HAP-1 (cell line): ENCODE results near the gene SLC13A3.

Experiments used
- DNase-seq, 2 experiments: peaks; one replicate each; pipeline ENCODE4 v3.0.0-alpha.2; 2016 to 2020; ENCODE audit warnings: low spot score in 2 of 2
- H3K27me3 ChIP-seq: fragments of 250-450 bp; sonication (Bioruptor Pico); 2 replicates; pipeline ENCODE4 v1.5.1; 2020; ENCODE audit warnings: low read depth, mild to moderate bottlenecking, moderate library complexity
- H3K36me3 ChIP-seq: fragments of 250-450 bp; sonication (Bioruptor Pico); replicated peaks from 2 replicates; pipeline ENCODE4 v1.5.1; 2020; ENCODE audit warnings: mild to moderate bottlenecking
- H3K4me1 ChIP-seq: fragments of 250-450 bp; sonication (Bioruptor Pico); 2 replicates; pipeline ENCODE4 v1.5.1; 2020; ENCODE audit warnings: mild to moderate bottlenecking
- H3K4me3 ChIP-seq: fragments of 250-450 bp; sonication (Bioruptor Pico); 2 replicates; pipeline ENCODE4 v1.5.1; 2020; ENCODE audit warnings: mild to moderate bottlenecking, moderate library complexity
- H3K9me3 ChIP-seq: fragments of 250-450 bp; sonication (Bioruptor Pico); 2 replicates; pipeline ENCODE4 v1.5.1; 2020; ENCODE audit warnings: mild to moderate bottlenecking, moderate library complexity
- in situ Hi-C: fragments of 300-500 bp; cut with MboI; formaldehyde crosslinking; loops from 3 replicates; pipeline ENCODE4 v1.14.3; 2020; ENCODE audit warnings: low sequenced_read_pairs, inconsistent platforms, mixed read lengths

The SLC13A3 gene

GRCh38 chr20:46673394-46674252, 22.4 kb upstream of the SLC13A3 start:
- DNase-seq: no peak
- in situ Hi-C loops: no loop called here
- Histone ChIP-seq H3K27me3 (no peaks in the 10 kb centered on the region), H3K4me3 (no peak overlapping the region), H3K36me3 (no peaks in the 10 kb centered on the region), H3K4me1 (no peaks in the 10 kb centered on the region), H3K9me3 (no peaks in the 10 kb centered on the region)

- in situ Hi-C loops: no loop called here
- Histone ChIP-seq H3K36me3 (no peaks in the 10 kb centered on the region), H3K9me3 (no peaks in the 10 kb centered on the region), H3K4me3 (no peak overlapping the region), H3K27me3 (no peaks in the 10 kb centered on the region), H3K4me1 (no peaks in the 10 kb centered on the region)
- DNase-seq: no peak
Observed at GRCh38 chr20:46672543-46673148, 21.4 kb upstream of the SLC13A3 start.

GRCh38 chr20:46671866-46672542, 20.7 kb upstream of the SLC13A3 start:
- no peaks in the 10 kb centered on the region for H3K36me3 ChIP-seq
- no peaks in the 10 kb centered on the region for H3K4me1 ChIP-seq
- no peak for DNase-seq
- H3K9me3 ChIP-seq: no peaks in the 10 kb centered on the region
- H3K4me3 ChIP-seq: no peak overlapping the region
- in situ Hi-C loops: no loop called here
- no peaks in the 10 kb centered on the region for H3K27me3 ChIP-seq

- Histone ChIP-seq H3K4me3 (no peak overlapping the region), H3K4me1 (no peaks in the 10 kb centered on the region), H3K36me3 (no peaks in the 10 kb centered on the region), H3K9me3 (no peaks in the 10 kb centered on the region), H3K27me3 (no peaks in the 10 kb centered on the region)
- in situ Hi-C loops: no loop called here
- DNase-seq: no peak
Observed at GRCh38 chr20:46670585-46671584, 19.6 kb upstream of the SLC13A3 start.

- no peaks in the 10 kb centered on the region for H3K27me3 ChIP-seq
- no peaks in the 10 kb centered on the region for H3K36me3 ChIP-seq
- no peak for DNase-seq
- H3K4me1 ChIP-seq: no peaks in the 10 kb centered on the region
- no peak overlapping the region for H3K4me3 ChIP-seq
- no peaks in the 10 kb centered on the region for H3K9me3 ChIP-seq
- in situ Hi-C loops: no loop called here
Observed at GRCh38 chr20:46670228-46670584, 18.9 kb upstream of the SLC13A3 start.

- H3K27me3 ChIP-seq: no peaks in the 10 kb centered on the region
- H3K9me3 ChIP-seq: no peaks in the 10 kb centered on the region
- no peaks in the 10 kb centered on the region for H3K4me1 ChIP-seq
- in situ Hi-C loops: no loop called here
- H3K36me3 ChIP-seq: no peaks in the 10 kb centered on the region
- no peak for DNase-seq
- no peak overlapping the region for H3K4me3 ChIP-seq
Observed at GRCh38 chr20:46666818-46667515, 15.7 kb upstream of the SLC13A3 start.

- Histone ChIP-seq H3K9me3 (no peaks in the 10 kb centered on the region; the same call in 1 of the 2 replicates), H3K4me1 (no peaks in the 10 kb centered on the region), H3K27me3 (no peaks in the 10 kb centered on the region), H3K36me3 (no peaks in the 10 kb centered on the region), H3K4me3 (no peak overlapping the region)
- DNase-seq: no peak
- in situ Hi-C loops: no loop called here
Observed at GRCh38 chr20:46666306-46666705, 15.0 kb upstream of the SLC13A3 start.

GRCh38 chr20:46665602-46666001, 14.3 kb upstream of the SLC13A3 start:
- DNase-seq: no peak
- Histone ChIP-seq H3K4me3 (no peak overlapping the region), H3K4me1 (no peaks in the 10 kb centered on the region), H3K27me3 (no peaks in the 10 kb centered on the region), H3K36me3 (no peaks in the 10 kb centered on the region), H3K9me3 (no peaks in the 10 kb centered on the region; the same call in 1 of the 2 replicates)
- in situ Hi-C loops: no loop called here

GRCh38 chr20:46663531-46663930, 12.3 kb upstream of the SLC13A3 start:
- no peaks in the 10 kb centered on the region for H3K36me3 ChIP-seq
- H3K4me1 ChIP-seq: no peaks in the 10 kb centered on the region
- H3K9me3 ChIP-seq: no peaks in the 10 kb centered on the region; the same call in 1 of the 2 replicates
- in situ Hi-C loops: no loop called here
- no peak for DNase-seq
- no peak overlapping the region for H3K4me3 ChIP-seq
- no peaks in the 10 kb centered on the region for H3K27me3 ChIP-seq

- H3K27me3 ChIP-seq: no peaks in the 10 kb centered on the region
- in situ Hi-C loops: no loop called here
Observed at GRCh38 chr20:46661659-46662058, 10.4 kb upstream of the SLC13A3 start.

GRCh38 chr20:46660487-46660886, 9.2 kb upstream of the SLC13A3 start:
- no peaks in the 10 kb centered on the region for H3K36me3 ChIP-seq
- H3K9me3 ChIP-seq: no peaks in the 10 kb centered on the region; the same call in 1 of the 2 replicates
- no peak overlapping the region for H3K4me3 ChIP-seq
- H3K27me3 ChIP-seq: no peaks in the 10 kb centered on the region
- DNase-seq: no peak
- in situ Hi-C loops: no loop called here
- no peaks in the 10 kb centered on the region for H3K4me1 ChIP-seq

More at GRCh38 chr20:46661659-46662058, 10.4 kb upstream of the SLC13A3 start:
- Histone ChIP-seq H3K4me3 (no peak overlapping the region), H3K9me3 (no peaks in the 10 kb centered on the region; the same call in 1 of the 2 replicates), H3K36me3 (no peaks in the 10 kb centered on the region), H3K4me1 (no peaks in the 10 kb centered on the region)
- DNase-seq: no peak

GRCh38 chr20:46657618-46658017, 6.4 kb upstream of the SLC13A3 start:
- in situ Hi-C loops: no loop called here
- no peaks in the 10 kb centered on the region; the same call in 1 of the 2 replicates for H3K9me3 ChIP-seq
- peaks cover 4% of the 10 kb centered on the region; the same call in 1 of the 2 replicates for H3K27me3 ChIP-seq
- DNase-seq: no peak
- no peaks in the 10 kb centered on the region for H3K36me3 ChIP-seq
- H3K4me3 ChIP-seq: no peak overlapping the region
- no peaks in the 10 kb centered on the region for H3K4me1 ChIP-seq
